ENCODE results near the gene CNOT2. TPM values are rescaled to one million over a fixed set of nuclear protein-coding genes. Genes with fewer than 3 reads are reported as not detected.

CNOT2 gene
- total RNA-seq, 4 donors from 2014 or later: 64.1 to 107 (median 71.6) TPM

- Histone ChIP-seq H3K4me1 (peaks cover 36 to 54% of the 10 kb centered on the region in 2 donors), H3K27ac (no peak overlapping the region), H3K4me3 (no peak overlapping the region), H3K27me3 (no peaks in the 10 kb centered on the region), H3K36me3 (no peaks in the 10 kb centered on the region), H3K9me3 (no peaks in the 10 kb centered on the region)
- ATAC-seq (no peak), DNase-seq (no peak)
- in situ Hi-C loops (cut with MboI; ENCODE audit: low sequenced_read_pairs in 4 of 4) (no loop called here), intact Hi-C loops (cut with DNase I; ENCODE audit: low total_unique reads) (no loop called here)
- TF ChIP-seq CTCF (IDR thresholded peaks at IDR 0.05 in 4 of 5, conservative IDR thresholded peaks at IDR 0.05 in 1 of 5) (no peak), POLR2A (IDR thresholded peaks at IDR 0.05) (no peak)
These were observed 21.9 kb downstream of the CNOT2 start for GRCh38 chr12:70265132-70265531.

- in situ Hi-C loops (cut with MboI; ENCODE audit: low sequenced_read_pairs in 4 of 4): no loop called here
- peaks cover 53 to 64% of the 10 kb centered on the region in 2 donors for H3K4me1 ChIP-seq
These were observed 24.3 kb downstream of the CNOT2 start for GRCh38 chr12:70267550-70267949.

GRCh38 chr12:70268972-70269371, 25.7 kb downstream of the CNOT2 start:
- no peak for TF ChIP-seq POLR2A (IDR thresholded peaks at IDR 0.05)
- TF ChIP-seq CTCF (IDR thresholded peaks at IDR 0.05 in 4 of 5, conservative IDR thresholded peaks at IDR 0.05 in 1 of 5): no peak
- ATAC-seq (no peak), DNase-seq (no peak)
- H3K4me3 ChIP-seq: no peak overlapping the region
- no peak overlapping the region for H3K27ac ChIP-seq
- intact Hi-C loops (cut with DNase I; ENCODE audit: low total_unique reads) (no loop called here), in situ Hi-C loops (cut with MboI; ENCODE audit: low sequenced_read_pairs in 4 of 4) (no loop called here)
- no peaks in the 10 kb centered on the region for H3K9me3 ChIP-seq
- H3K27me3 ChIP-seq: no peaks in the 10 kb centered on the region
- H3K4me1 ChIP-seq: peaks cover 59 to 65% of the 10 kb centered on the region in 2 donors
- no peaks in the 10 kb centered on the region for H3K36me3 ChIP-seq

More at GRCh38 chr12:70267550-70267949, 24.3 kb downstream of the CNOT2 start:
- intact Hi-C loops (cut with DNase I; ENCODE audit: low total_unique reads): no loop called here
- H3K27ac ChIP-seq: no peak overlapping the region
- H3K36me3 ChIP-seq: no peaks in the 10 kb centered on the region
- H3K27me3 ChIP-seq: no peaks in the 10 kb centered on the region
- ATAC-seq: no peak
- DNase-seq: no peak
- H3K4me3 ChIP-seq: no peak overlapping the region
- TF ChIP-seq CTCF (IDR thresholded peaks at IDR 0.05 in 4 of 5, conservative IDR thresholded peaks at IDR 0.05 in 1 of 5) (no peak), POLR2A (IDR thresholded peaks at IDR 0.05) (no peak)
- no peaks in the 10 kb centered on the region for H3K9me3 ChIP-seq

- no peak for TF ChIP-seq POLR2A (IDR thresholded peaks at IDR 0.05)
- TF ChIP-seq CTCF (IDR thresholded peaks at IDR 0.05 in 4 of 5, conservative IDR thresholded peaks at IDR 0.05 in 1 of 5): no peak
- ATAC-seq: no peak
- Histone ChIP-seq H3K27ac (no peak overlapping the region), H3K4me3 (no peak overlapping the region), H3K36me3 (no peaks in the 10 kb centered on the region), H3K4me1 (peaks cover 54 to 61% of the 10 kb centered on the region in 2 donors), H3K9me3 (no peaks in the 10 kb centered on the region), H3K27me3 (no peaks in the 10 kb centered on the region)
- in situ Hi-C loops (cut with MboI; ENCODE audit: low sequenced_read_pairs in 4 of 4) (no loop called here), intact Hi-C loops (cut with DNase I; ENCODE audit: low total_unique reads) (no loop called here)
- no peak for DNase-seq
These were observed 26.9 kb downstream of the CNOT2 start for GRCh38 chr12:70270108-70270507.

- DNase-seq (no peak), ATAC-seq (peak; percentile 70 to 84)
- Histone ChIP-seq H3K4me3 (no peak overlapping the region), H3K27me3 (no peaks in the 10 kb centered on the region), H3K36me3 (no peaks in the 10 kb centered on the region), H3K4me1 (peaks cover 50 to 56% of the 10 kb centered on the region in 2 donors), H3K27ac (no peak overlapping the region), H3K9me3 (no peaks in the 10 kb centered on the region)
- TF ChIP-seq POLR2A (IDR thresholded peaks at IDR 0.05) (no peak), CTCF (IDR thresholded peaks at IDR 0.05 in 4 of 5, conservative IDR thresholded peaks at IDR 0.05 in 1 of 5) (no peak)
- intact Hi-C loops (cut with DNase I; ENCODE audit: low total_unique reads) (no loop called here), in situ Hi-C loops (cut with MboI; ENCODE audit: low sequenced_read_pairs in 4 of 4) (no loop called here)
These were observed 27.8 kb downstream of the CNOT2 start for GRCh38 chr12:70271025-70271424.

Data from gastrocnemius medialis (tissue), 4 donors.